ENCODE measurements around the gene FRMD4A. TPM values are rescaled to one million over a fixed set of nuclear protein-coding genes. Genes with fewer than 3 reads are reported as not detected.

The FRMD4A gene
- total RNA-seq, 2 donors from 2014 or later, result 22.3 to 22.4 TPM

DNA sequence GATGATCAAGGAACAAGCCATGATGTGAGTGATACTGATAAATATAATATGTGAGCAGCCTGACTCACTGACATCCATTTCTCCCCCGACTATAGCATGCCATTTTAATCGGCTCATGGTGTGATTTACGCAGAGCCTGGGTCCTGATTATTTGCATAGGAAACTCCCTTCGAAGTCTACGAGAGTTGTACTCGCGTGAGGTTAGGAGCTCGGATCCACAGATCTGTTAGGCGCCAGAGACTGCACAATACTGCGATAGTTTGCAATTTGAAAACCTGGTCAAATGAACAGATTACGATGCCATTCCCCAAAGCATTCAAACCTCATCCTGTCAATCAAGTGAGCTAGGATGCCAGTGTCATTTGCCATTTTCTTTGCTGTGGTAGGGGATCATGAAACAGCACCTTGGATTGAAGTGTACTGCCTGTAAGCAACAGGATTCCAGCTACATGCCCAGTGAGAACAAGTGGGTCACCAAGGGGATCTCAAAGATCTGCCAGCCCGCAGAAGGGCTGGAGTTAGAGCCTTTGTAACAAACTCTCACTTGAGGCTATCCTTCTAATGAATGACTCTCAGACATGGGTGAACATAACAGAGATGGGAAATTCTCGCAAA is 158.3 kb downstream of the FRMD4A start:
- Histone ChIP-seq H3K4me1 (ENCODE audit: control insufficient read depth, insufficient read depth, low read length) (no peaks in the 10 kb centered on the region), H3K9me3 (ENCODE audit: control insufficient read depth, low read length) (no peaks in the 10 kb centered on the region), H3K27me3 (ENCODE audit: control insufficient read depth, insufficient read depth, low read length, poor library complexity, severe bottlenecking) (peaks cover 25% of the 10 kb centered on the region), H3K9ac (ENCODE audit: extremely low read depth, low read length, poor library complexity, severe bottlenecking) (no peak overlapping the region), H3K36me3 (ENCODE audit: control insufficient read depth, insufficient read depth, low read length) (no peaks in the 10 kb centered on the region), H3K27ac (ENCODE audit: low read depth, low read length) (no peak overlapping the region), H3K4me3 (ENCODE audit: low read length) (no peak overlapping the region)
- Mint-ChIP-seq H3K27me3 (ENCODE audit: insufficient read depth) (peaks cover 36% of the 10 kb centered on the region), H3K9me3 (no peaks in the 10 kb centered on the region), H3K4me1 (peaks cover 3% of the 10 kb centered on the region), H3K4me3 (no peak overlapping the region), H3K36me3 (ENCODE audit: low read depth) (no peaks in the 10 kb centered on the region), H3K27ac (no peak overlapping the region)
- DNase-seq, result no peak
- TF ChIP-seq, protein P1, sequence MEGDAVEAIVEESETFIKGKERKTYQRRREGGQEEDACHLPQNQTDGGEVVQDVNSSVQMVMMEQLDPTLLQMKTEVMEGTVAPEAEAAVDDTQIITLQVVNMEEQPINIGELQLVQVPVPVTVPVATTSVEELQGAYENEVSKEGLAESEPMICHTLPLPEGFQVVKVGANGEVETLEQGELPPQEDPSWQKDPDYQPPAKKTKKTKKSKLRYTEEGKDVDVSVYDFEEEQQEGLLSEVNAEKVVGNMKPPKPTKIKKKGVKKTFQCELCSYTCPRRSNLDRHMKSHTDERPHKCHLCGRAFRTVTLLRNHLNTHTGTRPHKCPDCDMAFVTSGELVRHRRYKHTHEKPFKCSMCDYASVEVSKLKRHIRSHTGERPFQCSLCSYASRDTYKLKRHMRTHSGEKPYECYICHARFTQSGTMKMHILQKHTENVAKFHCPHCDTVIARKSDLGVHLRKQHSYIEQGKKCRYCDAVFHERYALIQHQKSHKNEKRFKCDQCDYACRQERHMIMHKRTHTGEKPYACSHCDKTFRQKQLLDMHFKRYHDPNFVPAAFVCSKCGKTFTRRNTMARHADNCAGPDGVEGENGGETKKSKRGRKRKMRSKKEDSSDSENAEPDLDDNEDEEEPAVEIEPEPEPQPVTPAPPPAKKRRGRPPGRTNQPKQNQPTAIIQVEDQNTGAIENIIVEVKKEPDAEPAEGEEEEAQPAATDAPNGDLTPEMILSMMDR (conservative IDR thresholded peaks at IDR 0.05), result no peak
- WGBS, 2 experiments (ENCODE audit: insufficient coverage in 1 of 2, insufficient read length in 1 of 2), result 91 to 96% methylated on average over 13 of the region's 13 CpGs

DNA sequence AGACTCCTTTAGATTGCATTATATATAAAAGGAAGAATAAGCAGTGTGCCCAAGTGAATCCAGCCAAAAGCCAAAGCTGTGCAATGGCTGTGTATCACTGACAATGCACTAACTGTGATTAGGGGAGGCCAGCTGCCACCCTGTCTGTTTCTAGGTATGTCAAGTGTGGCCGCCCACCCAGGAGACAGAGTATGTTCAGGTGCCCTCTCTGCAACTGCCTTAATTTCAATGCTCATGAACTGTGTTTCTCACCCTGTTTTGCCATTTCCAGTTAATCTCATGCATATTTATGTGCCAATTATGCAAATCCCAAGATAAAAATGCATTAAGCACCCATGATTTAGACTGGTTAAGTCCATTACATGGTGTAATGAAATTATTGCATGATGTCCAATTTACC is 159.4 kb downstream of the FRMD4A start:
- Histone ChIP-seq H3K27ac (ENCODE audit: low read depth, low read length) (no peak overlapping the region), H3K9ac (ENCODE audit: extremely low read depth, low read length, poor library complexity, severe bottlenecking) (no peak overlapping the region), H3K9me3 (ENCODE audit: control insufficient read depth, low read length) (no peaks in the 10 kb centered on the region), H3K4me1 (ENCODE audit: control insufficient read depth, insufficient read depth, low read length) (no peaks in the 10 kb centered on the region), H3K36me3 (ENCODE audit: control insufficient read depth, insufficient read depth, low read length) (no peaks in the 10 kb centered on the region), H3K4me3 (ENCODE audit: low read length) (no peak overlapping the region), H3K27me3 (ENCODE audit: control insufficient read depth, insufficient read depth, low read length, poor library complexity, severe bottlenecking) (peaks cover 25% of the 10 kb centered on the region)
- WGBS, 2 experiments (ENCODE audit: insufficient coverage in 1 of 2, insufficient read length in 1 of 2), result 92% methylated on average over 1 of the region's 1 CpG; no CpG with 5 or more reads in 1 of the 2 experiments
- TF ChIP-seq, protein P1 (conservative IDR thresholded peaks at IDR 0.05), result no peak
- Mint-ChIP-seq H3K27ac (no peak overlapping the region), H3K36me3 (ENCODE audit: low read depth) (no peaks in the 10 kb centered on the region), H3K27me3 (ENCODE audit: insufficient read depth) (peaks cover 36% of the 10 kb centered on the region), H3K9me3 (no peaks in the 10 kb centered on the region), H3K4me1 (peaks cover 3% of the 10 kb centered on the region), H3K4me3 (no peak overlapping the region)
- DNase-seq, result no peak

DNA sequence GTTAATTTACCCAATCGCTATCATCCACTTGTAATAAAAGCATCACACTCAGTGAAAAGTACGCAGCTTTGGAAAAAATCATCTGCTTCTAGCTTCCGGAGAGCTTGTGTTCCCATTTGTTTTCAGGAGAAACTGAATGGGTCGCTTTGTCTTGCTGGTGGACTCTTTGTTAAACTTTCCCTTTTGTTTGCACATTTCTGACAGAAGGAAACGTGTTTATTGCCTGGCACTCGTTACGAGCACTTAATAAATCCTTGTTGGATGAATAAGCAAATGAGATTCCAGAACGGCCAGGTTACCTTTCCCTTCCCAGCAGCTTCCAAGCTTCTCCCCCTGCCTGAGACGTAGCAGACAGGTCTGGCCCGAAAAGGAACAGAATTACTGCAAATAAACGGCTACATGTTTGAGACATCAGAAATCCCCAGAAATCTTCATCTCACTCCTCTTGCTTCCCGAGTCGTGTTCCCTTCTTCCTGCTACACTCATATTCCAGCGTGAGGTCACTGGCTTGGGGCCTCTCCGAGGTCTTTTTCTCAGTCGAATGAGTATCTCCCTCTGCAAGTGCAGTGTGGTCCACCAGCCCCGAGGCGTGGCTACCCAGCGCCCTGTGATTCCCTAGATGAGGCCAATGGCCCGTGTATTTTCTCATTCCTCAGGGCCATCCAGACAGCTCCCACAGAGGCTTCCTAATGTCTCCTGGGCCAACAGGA is 167.2 kb downstream of the FRMD4A start:
- Mint-ChIP-seq H3K4me1 (peaks cover 6% of the 10 kb centered on the region), H3K4me3 (no peak overlapping the region), H3K9me3 (no peaks in the 10 kb centered on the region), H3K27me3 (ENCODE audit: insufficient read depth) (peaks cover 2% of the 10 kb centered on the region), H3K27ac (no peak overlapping the region), H3K36me3 (ENCODE audit: low read depth) (no peaks in the 10 kb centered on the region)
- no peaks in the 10 kb centered on the region for H3K36me3 ChIP-seq (ENCODE audit: control insufficient read depth, insufficient read depth, low read length)
- DNase-seq, result no peak
- H3K27ac ChIP-seq (ENCODE audit: low read depth, low read length), result no peak overlapping the region
- no peaks in the 10 kb centered on the region for H3K4me1 ChIP-seq (ENCODE audit: control insufficient read depth, insufficient read depth, low read length)
- TF ChIP-seq, protein P1 (conservative IDR thresholded peaks at IDR 0.05), result no peak
- no peaks in the 10 kb centered on the region for H3K9me3 ChIP-seq (ENCODE audit: control insufficient read depth, low read length)
- 79 to 88% methylated on average over 17 to 20 of the region's 20 CpGs for WGBS, 2 experiments (ENCODE audit: insufficient coverage in 1 of 2, insufficient read length in 1 of 2)
- H3K4me3 ChIP-seq (ENCODE audit: low read length), result no peak overlapping the region
- H3K27me3 ChIP-seq (ENCODE audit: control insufficient read depth, insufficient read depth, low read length, poor library complexity, severe bottlenecking), result no peaks in the 10 kb centered on the region
- no peak overlapping the region for H3K9ac ChIP-seq (ENCODE audit: extremely low read depth, low read length, poor library complexity, severe bottlenecking)

Data from endodermal cell (in vitro differentiated cells).